Right lobe of liver (tissue), 4 donors: Measurements from ENCODE around the gene ARMC7.

Source experiments
- CTCF ChIP-seq, 4 donors: fragments of 200-600 bp in 3 of 4; fragments of 450-650 bp in 1 of 4; IDR thresholded peaks; one replicate each; pipeline versions ENCODE4 v1.5.1 to v1.8.0; 2016 to 2022; ENCODE audit warnings: antibody characterized with exemption in 4 of 4, mild to moderate bottlenecking in 2 of 4
- POLR2A ChIP-seq: fragments of 450-650 bp; IDR thresholded peaks from one replicate; pipeline ENCODE4 v1.6.1; 2017; ENCODE audit warnings: antibody characterized with exemption, mild to moderate bottlenecking
- donor health status: DM: no; HTN: no; CAD: no.
- donor health status: DM: no; HTN: no; CAD: no.
- donor health status: DM: no; HTN: yes; CAD: no.

- TF ChIP-seq CTCF (IDR thresholded peaks at IDR 0.05): no peak
- TF ChIP-seq POLR2A: no peak
Observed at GRCh38 chr17:75111777-75112335, 2.1 kb downstream of the ARMC7 start.
